Mucosa of rectum (tissue), 2 donors: ENCODE results near the gene SCPEP1.

Experiments
- H3K27ac ChIP-seq, 2 donors: one replicate each; pipeline ENCODE4 v1.7.0; 2013; ENCODE audit warnings: inconsistent platforms in 2 of 2, low read depth in 2 of 2, low read length in 2 of 2
- H3K27me3 ChIP-seq, 2 donors: one replicate each; pipeline ENCODE4 v1.7.0; 2013; ENCODE audit warnings: low read length in 2 of 2; ENCODE audit not compliant: control insufficient read depth in 2 of 2, insufficient read depth in 2 of 2
- H3K36me3 ChIP-seq, 2 donors: one replicate each; pipeline ENCODE4 v1.7.0; 2013; ENCODE audit warnings: low read length in 2 of 2; ENCODE audit not compliant: control insufficient read depth in 2 of 2, insufficient read depth in 2 of 2
- H3K4me1 ChIP-seq, 2 donors: one replicate each; pipeline ENCODE4 v1.7.0; 2013; ENCODE audit warnings: low read length in 2 of 2, mild to moderate bottlenecking in 1 of 2; ENCODE audit not compliant: control insufficient read depth in 2 of 2, insufficient read depth in 2 of 2
- H3K4me3 ChIP-seq, 2 donors: one replicate each; pipeline ENCODE4 v1.7.0; 2013; ENCODE audit warnings: low read length in 2 of 2
- H3K9ac ChIP-seq, 2 donors: one replicate each; pipeline ENCODE4 v1.7.0; 2013; ENCODE audit warnings: low read length in 2 of 2, low read depth in 1 of 2, mild to moderate bottlenecking in 1 of 2
- H3K9me3 ChIP-seq, 2 donors: one replicate each; pipeline ENCODE4 v1.7.0; 2013; ENCODE audit warnings: low read length in 2 of 2; ENCODE audit not compliant: control insufficient read depth in 2 of 2
- donor health status: healthy.
- donor health status: Normal muscosa, but diverticular disease.

SCPEP1 gene

DNA sequence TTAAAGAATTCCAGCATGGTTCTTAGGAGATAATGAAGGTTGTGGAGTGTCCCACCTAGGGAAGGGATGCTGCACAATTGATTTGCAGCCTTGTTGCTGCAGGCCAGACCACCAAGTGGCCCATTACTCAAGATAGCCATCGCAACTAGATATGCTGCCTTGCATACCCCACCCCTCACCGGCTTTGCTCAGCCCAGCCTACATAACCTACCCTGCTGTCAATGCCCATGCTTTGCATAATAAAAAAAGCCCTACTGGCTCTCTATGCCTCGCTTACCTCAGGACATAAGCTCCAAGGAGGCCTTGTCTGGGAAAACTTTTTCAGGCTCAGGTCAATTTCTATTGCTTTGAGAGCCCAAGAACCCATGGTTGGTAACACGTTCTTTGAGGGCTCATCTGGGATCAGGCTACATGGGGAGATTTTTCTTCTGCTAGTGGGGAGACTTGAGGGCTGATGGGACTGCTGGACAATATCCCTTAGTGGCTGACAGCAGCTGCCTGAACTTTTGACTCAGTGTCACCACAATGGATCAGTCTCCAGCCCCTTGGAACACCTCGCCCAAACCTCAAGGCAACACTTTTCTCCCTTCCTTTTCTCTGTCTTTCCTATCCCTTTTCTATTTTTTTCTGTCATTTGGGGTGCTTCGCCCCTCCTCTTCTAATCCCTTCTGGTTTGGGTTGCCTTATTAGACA is 38.3 kb downstream of the SCPEP1 start:
- Histone ChIP-seq H3K9ac (no peak overlapping the region), H3K27ac (no peak overlapping the region), H3K9me3 (no peaks in the 10 kb centered on the region), H3K36me3 (no peaks in the 10 kb centered on the region), H3K27me3 (no peaks in the 10 kb centered on the region), H3K4me1 (peaks cover 0 to under 1% of the 10 kb centered on the region in 2 donors), H3K4me3 (no peak overlapping the region)

DNA sequence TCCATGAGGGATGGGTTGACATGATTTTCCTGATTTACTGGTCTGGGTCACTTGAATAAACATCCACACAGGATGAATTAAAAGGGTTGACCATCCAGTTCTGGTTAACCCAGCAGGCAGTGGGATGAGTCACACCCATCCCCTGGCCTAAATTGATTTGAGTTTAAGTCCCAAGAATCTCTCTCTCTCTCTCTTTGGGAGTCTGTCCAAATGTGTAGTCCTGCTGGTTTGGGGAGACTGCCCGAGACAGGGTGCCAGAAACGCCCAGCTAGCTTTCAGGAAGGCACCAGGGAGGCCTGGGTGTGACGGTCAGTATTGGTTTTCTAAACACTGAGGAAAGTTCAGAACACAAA is 38.8 kb downstream of the SCPEP1 start:
- H3K4me1 ChIP-seq, result peaks cover 0 to 2% of the 10 kb centered on the region in 2 donors

DNA sequence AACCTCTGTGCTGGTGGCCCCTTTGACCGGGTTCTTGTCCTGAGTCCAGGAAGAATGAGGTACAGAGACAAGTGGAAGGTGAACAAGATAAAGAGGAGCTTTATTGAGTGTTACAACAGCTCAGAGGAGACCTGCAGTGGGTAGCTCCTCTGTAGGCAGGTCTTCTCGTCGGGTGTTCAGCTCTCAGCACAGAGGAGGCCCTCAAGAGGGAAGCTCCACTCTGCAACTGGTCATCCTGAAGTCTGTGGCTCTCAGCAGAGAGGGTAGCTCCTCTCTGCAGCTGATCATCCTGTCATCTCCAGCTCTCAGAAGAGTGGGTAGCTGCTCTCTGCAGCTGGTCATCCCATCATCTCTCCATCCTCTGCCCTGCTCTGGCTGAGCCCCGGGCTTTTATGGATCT is 39.7 kb downstream of the SCPEP1 start:
- H3K4me1 ChIP-seq, result peaks cover 0 to 2% of the 10 kb centered on the region in 2 donors

More for the DNA sequence above, 38.8 kb downstream of the SCPEP1 start:
- H3K9ac ChIP-seq, result no peak overlapping the region
- H3K27ac ChIP-seq, result no peak overlapping the region
- no peak overlapping the region for H3K4me3 ChIP-seq
- no peaks in the 10 kb centered on the region for H3K36me3 ChIP-seq
- no peaks in the 10 kb centered on the region for H3K9me3 ChIP-seq
- no peaks in the 10 kb centered on the region for H3K27me3 ChIP-seq

DNA sequence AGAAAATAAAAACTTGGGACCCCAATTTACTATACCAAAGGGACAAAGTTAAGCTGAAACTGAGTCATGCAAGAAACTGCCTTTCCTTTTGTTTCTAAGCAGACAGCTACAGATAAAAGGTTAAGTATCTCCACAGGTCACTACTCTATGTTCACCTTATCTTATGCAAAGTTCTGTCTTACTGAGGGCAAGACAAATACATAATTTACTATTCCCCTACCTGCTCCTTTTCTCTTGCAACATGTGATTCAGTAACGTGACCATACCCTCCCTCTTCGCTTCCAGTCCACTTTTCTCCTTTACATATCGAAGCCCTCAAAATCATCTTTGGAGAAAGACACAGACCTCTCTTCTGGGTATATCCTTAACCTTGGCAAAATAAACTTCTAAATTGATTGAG is 42.3 kb downstream of the SCPEP1 start:
- Histone ChIP-seq H3K9ac (no peak overlapping the region), H3K4me1 (peaks cover 0 to 2% of the 10 kb centered on the region in 2 donors)

More for the DNA sequence above, 39.7 kb downstream of the SCPEP1 start:
- Histone ChIP-seq H3K4me3 (no peak overlapping the region), H3K9ac (no peak overlapping the region), H3K27me3 (no peaks in the 10 kb centered on the region), H3K36me3 (no peaks in the 10 kb centered on the region), H3K27ac (no peak overlapping the region), H3K9me3 (no peaks in the 10 kb centered on the region)

DNA sequence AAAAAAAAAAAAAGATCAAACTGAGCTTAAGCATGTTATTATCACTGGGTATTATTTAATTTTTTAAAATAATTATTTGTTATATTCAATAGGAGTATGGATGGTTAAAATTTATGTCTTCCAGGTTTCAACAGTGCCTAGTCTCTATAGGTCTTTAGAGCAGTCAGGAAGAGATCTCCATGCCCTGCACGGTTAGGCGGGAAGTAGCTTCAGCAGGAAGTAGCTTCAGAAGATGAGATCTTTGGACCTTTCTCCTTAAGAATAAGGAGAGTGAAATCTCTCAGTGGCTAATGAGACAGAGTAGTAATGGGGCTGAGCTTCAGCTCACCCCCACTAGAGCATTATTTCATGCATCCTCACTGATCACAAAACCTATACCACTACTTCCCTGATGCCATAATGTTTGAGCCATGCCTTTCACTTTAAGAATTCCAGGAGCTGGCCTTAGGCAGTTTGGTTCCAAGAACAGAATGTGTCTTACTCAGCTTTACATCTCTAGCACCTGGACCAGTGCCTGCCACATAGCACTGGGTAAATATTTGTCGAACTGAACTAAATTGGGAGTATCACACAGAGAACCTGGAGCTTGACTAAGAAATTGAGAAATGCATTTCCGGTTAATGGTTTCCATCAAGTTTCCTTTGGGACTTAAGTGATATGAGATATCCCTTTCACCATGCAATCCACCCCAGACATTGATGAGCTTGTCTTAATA is 43.5 kb downstream of the SCPEP1 start:
- no peak overlapping the region for H3K4me3 ChIP-seq

More for the DNA sequence above, 42.3 kb downstream of the SCPEP1 start:
- Histone ChIP-seq H3K4me3 (no peak overlapping the region), H3K27me3 (no peaks in the 10 kb centered on the region), H3K27ac (no peak overlapping the region), H3K36me3 (no peaks in the 10 kb centered on the region), H3K9me3 (no peaks in the 10 kb centered on the region)

DNA sequence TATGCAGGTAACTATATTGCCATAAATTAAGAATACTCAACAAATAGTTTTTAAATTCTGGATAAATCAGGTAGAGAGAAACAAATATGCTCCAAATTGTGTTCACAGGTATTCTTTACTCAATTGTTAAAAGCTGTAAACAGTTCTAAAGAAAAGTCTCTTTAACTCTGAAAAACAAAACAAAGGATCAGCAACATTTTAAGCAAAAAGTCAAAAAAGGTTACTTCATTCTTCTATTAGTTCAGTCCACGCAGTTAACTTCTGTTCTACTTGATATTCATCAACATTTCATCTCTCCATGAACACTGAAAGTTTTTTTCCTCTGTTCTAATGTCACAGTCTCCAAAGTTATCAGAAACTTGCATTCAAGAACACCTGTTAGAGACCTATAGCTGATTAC is 47.9 kb downstream of the SCPEP1 start:
- H3K27ac ChIP-seq, result no peak overlapping the region
- H3K9me3 ChIP-seq, result peaks cover 0 to 4% of the 10 kb centered on the region in 2 donors

More for the DNA sequence above, 43.5 kb downstream of the SCPEP1 start:
- Histone ChIP-seq H3K9me3 (no peaks in the 10 kb centered on the region), H3K36me3 (no peaks in the 10 kb centered on the region), H3K4me1 (peaks cover 0 to 2% of the 10 kb centered on the region in 2 donors), H3K27ac (peak overlapping the region; percentile 34 to 79), H3K9ac (peak overlapping the region in 1 of 2 donors; percentile 34), H3K27me3 (no peaks in the 10 kb centered on the region)

DNA sequence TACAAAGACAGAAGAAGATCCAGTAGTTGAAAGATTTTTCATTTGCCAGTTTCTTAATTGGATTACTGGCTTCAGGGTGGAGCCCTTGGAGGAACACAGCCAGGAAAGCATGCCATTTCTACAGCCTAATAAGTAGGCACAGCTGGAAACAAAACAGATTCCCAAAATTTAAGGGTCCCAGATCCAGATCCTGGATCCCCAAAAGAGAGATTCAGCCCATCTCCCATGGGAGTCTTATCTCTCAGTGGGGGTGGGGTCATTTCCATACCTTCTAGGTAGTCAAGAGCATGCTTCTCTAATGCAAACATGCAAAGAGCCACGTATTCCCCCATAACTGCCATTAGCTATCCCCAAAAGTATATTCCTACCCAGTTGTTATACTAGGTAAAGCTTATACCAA is 49.9 kb downstream of the SCPEP1 start:
- Histone ChIP-seq H3K4me1 (peaks cover 4 to 5% of the 10 kb centered on the region in 2 donors), H3K9ac (no peak overlapping the region), H3K27ac (no peak overlapping the region), H3K9me3 (peaks cover 0 to 4% of the 10 kb centered on the region in 2 donors), H3K36me3 (no peaks in the 10 kb centered on the region), H3K27me3 (no peaks in the 10 kb centered on the region), H3K4me3 (no peak overlapping the region)

More for the DNA sequence above, 47.9 kb downstream of the SCPEP1 start:
- Histone ChIP-seq H3K27me3 (no peaks in the 10 kb centered on the region), H3K9ac (no peak overlapping the region), H3K36me3 (no peaks in the 10 kb centered on the region), H3K4me3 (no peak overlapping the region), H3K4me1 (peaks cover 0 to 2% of the 10 kb centered on the region in 2 donors)

DNA sequence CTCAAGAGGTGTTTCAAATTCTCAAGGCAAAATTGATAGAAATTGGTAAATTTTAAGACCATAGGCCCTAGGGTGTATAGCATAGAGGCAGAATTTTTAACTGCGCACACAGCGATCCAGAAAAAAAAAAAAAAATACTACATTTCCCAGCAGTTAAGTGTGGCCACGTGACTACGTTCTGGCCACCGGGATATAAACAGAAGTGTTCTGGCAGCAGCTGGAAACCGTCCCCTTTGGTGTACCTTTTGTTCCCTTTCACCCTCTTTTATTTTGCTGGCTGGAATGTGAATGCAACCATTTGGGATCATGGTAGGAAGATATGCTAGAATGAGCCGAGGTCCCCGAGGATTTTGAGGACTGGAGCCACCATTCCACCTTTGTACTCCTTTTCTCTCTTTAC is 54.4 kb downstream of the SCPEP1 start:
- peak overlapping the region; percentile 71 to 76 for H3K27ac ChIP-seq
- H3K36me3 ChIP-seq, result no peaks in the 10 kb centered on the region
- H3K4me3 ChIP-seq, result peak overlapping the region in 1 of 2 donors; percentile 20
- peaks cover 0 to 4% of the 10 kb centered on the region in 2 donors for H3K27me3 ChIP-seq
- H3K9me3 ChIP-seq, result peaks cover 0 to 4% of the 10 kb centered on the region in 2 donors
- peak overlapping the region; percentile 26 to 36 for H3K9ac ChIP-seq
- peaks cover 25 to 33% of the 10 kb centered on the region in 2 donors for H3K4me1 ChIP-seq

DNA sequence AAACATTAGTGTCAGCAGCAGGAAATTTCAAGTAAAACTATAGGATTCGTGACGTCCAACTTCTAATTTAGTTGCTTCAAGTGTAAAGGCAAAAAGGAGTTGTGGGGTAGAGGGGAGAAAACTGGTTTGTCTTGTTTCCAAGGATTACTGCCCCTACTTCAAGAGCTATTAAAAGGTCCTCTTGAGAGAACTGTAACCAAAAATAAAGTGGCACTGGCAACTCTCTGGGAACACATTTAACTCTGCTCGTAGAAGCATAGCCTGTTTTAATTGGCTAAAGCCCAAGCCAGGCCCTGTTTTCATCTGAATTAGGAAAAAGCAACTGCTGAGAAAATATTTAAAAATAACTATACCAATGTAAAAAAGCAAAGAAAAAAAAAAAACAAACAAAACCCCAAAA is 55.4 kb downstream of the SCPEP1 start:
- peaks cover 28 to 40% of the 10 kb centered on the region in 2 donors for H3K4me1 ChIP-seq
- no peaks in the 10 kb centered on the region for H3K36me3 ChIP-seq
- H3K9me3 ChIP-seq, result no peaks in the 10 kb centered on the region
- H3K9ac ChIP-seq, result no peak overlapping the region
- peak overlapping the region; percentile 71 to 76 for H3K27ac ChIP-seq
- H3K4me3 ChIP-seq, result no peak overlapping the region
- peaks cover 0 to 6% of the 10 kb centered on the region in 2 donors for H3K27me3 ChIP-seq
